Stimulated activated CD8-positive, alpha-beta memory T cell treated with anti-CD3 and anti-CD28 coated beads, Interleukin-7, amount 100 ng/mL, for 4 hours (primary cell): ENCODE results near the gene SSNA1.

Experiments used
- DNase-seq, 2 donors: peaks; one replicate each; pipeline ENCODE4 v3.0.0-alpha.2; 2020; ENCODE audit warnings: low read depth in 2 of 2

Gene SSNA1

DNA sequence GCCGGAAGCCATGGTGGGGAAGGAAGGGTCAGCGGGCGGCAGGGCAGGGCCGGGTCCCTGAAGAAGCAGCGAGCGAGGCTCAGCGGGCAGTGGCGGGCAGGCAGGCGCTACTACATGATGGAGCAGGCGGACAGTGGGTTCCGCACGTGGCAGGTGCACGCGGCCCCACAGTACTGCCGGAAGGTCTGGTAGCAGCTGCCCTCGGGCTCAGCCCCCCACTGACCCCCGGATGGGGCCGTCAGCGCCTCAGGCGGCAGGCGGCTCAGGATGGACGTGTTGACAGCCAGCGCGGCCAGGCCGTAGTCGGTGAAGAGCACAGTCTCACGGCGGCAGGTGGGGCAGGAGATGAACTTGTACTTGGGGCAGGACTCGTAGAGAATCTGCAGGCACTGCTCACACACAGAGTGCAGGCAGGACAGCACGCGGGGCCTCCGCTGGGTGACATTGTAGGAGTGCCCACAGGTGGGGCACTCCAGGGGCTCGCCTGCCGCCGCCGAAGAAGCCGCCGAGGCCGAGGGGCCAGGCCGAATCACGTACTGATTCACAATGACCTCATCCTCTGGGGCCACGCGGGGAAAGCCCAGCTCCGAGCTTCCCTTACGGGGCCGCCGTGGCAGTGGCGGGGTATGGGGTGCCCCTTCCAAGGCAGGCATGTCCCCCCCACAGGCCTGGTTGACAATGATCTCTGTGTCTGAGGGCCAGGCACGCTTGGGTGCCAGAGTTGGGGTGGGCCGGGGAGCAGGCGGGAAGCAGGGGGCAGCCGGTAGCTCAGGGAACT lies 32.0 kb downstream of the SSNA1 start:
- DNase-seq = no peak

GRCh38 chr9:137221095-137221505 lies 32.6 kb downstream of the SSNA1 start:
- DNase-seq = no peak

DNA sequence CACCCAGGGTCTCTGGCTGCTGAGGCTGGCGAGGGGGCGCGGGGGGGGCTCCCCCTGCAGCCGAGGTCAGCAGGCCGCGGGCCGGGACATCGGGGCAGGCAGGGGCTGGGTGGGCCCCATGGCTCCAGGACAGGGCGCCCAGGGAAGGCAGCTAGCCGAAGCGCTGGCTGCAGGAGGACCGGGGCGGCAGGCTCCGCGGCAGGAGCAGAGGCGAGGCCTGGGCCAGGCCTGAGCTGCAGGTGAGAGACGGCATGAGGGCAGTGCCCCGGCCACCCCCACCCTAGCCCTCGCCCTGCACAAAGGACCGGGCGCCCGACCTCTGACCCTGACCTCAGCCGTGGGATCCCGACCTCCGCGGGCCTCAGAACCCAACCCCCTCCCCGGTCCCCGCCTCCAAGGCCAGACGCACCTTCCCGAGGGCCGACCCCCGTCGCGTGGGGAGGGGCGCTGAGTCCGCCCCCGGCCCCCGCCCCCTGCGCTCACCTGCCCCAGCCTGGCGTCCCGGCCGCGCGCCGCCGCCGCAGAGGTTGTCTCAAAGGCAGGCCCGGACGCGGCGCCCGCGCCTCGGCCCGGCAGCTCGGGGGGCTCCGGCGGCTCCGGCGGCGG lies 33.1 kb downstream of the SSNA1 start:
- DNase-seq = no peak

- no peak for DNase-seq
Measured at GRCh38 chr9:137222190-137223077, 34.0 kb downstream of the SSNA1 start, which contains the start of gene RNF208. RNF208 (minus strand) TSS chr9:137222240; CDS start chr9:137221212, 1,028 bp downstream.

- peak; percentile 97 to 99 for DNase-seq
Measured at GRCh38 chr9:137223078-137223970, 34.8 kb downstream of the SSNA1 start.

- DNase-seq = no peak
Measured at GRCh38 chr9:137224830-137225694, 36.6 kb downstream of the SSNA1 start, which contains the start of gene CYSRT1. CYSRT1 (plus strand) TSS chr9:137225174; CDS start chr9:137225622, 448 bp downstream.

GRCh38 chr9:137225699-137226331 lies 37.3 kb downstream of the SSNA1 start:
- no peak for DNase-seq

DNA sequence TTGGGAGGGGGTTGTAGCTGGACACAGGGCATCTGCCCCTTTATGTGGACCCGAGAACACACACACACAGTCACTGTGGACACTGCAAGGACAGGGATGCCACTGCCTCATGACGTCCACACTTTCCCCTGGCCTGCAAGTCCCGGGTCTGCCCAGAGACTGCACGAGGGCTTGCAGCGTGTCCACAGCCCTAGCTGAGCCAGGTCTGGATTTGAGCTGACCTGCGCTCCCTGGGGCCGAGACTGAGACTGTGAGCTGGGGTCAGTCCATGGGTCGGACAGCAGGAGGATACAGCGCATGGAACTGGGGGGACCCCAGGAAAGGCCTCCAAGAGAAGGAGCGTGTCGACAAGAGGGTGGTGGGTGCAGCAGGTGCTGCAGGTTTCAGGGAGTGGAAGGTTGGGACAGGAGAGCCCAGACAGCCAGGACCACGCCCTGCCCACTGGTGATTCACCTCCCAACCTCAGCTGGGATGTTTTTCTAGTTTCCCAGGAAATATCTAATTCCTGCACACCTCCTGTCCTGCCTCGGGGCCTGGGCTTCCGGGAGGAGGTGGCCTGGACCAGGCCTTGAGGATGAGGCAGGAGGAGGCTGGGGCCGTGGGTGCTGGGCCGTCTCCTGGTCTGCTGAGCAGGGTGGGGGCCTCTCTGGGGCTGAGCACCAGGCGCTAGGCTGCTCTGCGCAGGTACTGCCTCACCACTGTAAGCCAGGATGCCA lies 38.0 kb downstream of the SSNA1 start:
- no peak for DNase-seq

GRCh38 chr9:137227054-137227852 lies 38.8 kb downstream of the SSNA1 start, which contains the start of gene RNF224:
RNF224 (plus strand) TSS chr9:137227502; CDS start chr9:137228336, 834 bp downstream.
- peak; percentile 59 to 70 for DNase-seq

- no peak for DNase-seq
Measured at GRCh38 chr9:137227853-137228505, 39.5 kb downstream of the SSNA1 start.

GRCh38 chr9:137228506-137228967 lies 40.1 kb downstream of the SSNA1 start:
- no peak for DNase-seq

DNA sequence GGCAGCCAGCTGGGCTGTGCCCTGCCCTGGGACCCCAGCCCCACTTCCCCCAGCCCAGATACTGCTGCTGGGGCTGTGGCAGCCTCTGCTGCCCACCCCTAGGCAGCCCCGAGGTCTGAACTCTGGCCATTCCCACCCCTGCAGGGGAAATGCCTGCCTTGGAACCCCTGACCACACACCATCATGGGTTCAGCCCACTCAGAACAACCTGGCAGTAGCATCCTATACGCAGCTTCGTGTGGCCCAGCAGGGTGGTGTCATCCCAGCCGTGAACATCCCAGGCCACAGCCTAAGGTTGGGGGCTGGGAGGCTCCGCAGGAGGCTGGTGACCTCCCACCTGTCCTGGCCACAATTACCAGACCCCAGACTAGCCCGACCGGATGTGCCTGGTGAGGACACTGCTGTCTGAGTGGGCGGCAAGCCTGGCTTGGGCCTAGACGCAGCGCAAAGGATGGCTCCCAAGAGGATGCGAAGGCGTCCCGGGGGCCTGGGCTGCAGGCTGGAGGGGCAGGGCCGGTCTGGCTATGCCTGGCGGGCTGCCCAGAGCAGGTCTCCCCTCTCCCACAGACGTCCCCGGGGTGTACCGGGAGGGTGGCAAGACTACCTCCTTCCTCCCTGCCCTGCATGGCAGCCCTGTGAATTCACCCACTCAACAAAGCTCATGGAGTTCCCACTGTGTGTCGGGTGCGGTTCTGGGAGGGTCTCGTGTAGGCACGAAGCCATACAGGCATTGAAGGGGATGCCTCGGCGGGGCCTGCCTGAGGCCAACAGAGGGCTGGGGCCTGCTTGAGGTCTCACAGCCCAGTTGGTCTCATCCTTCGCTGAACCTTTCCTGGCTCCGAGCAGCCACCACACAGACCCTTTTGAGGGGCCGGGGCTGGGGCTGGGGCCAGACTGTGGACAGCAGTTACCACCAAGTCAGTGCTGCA lies 40.8 kb downstream of the SSNA1 start:
- DNase-seq = no peak

DNA sequence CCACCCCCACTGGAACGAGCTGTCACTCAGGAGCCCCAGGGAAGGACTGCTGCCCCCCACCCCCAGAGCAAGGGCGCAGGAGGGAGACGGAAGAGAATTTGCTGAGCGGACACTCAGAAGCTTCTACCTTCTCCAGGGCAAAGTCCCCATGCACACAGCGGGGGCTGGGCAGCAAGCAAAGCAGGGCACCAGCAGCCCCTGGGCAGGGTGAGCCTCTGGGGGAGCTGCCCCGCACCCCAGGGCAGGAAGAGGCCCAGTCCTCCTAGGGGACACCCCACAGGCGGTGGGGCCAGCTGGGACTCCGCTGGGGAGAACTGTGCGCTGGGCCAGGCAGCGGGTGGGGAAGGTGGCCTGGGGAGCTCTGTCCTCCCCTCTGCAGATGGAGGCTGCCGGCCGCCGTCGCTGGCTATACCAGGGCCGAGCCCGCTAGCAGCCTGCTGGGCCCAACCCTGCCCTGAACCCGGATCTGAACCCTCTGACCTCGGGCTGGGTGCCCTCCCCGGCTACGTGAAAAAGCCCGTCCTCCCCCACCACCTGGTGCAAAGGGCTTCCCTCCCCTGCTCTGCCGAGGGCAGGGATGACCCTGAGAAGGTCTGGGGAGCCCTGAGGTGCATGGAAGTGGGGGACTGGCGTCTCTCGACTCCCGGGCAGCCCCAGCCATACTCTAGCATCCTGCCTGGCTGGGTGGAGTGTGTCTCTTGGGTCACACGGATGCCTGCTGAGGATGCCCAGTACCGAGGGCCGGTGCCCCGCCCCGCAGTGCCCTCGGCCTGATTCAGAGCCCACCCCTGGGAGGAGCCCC lies 41.6 kb downstream of the SSNA1 start:
- DNase-seq = no peak

- DNase-seq = no peak
Measured at GRCh38 chr9:137230705-137231371, 42.4 kb downstream of the SSNA1 start, which contains the start of gene SLC34A3. SLC34A3 (plus strand) TSS chr9:137230901; CDS start chr9:137231703, 802 bp downstream.
